Activated CD4-positive, alpha-beta memory T cell treated with anti-CD3 and anti-CD28 coated beads for 36 hours (primary cell): ENCODE results near the gene UBALD2. TPM values are rescaled to one million over a fixed set of nuclear protein-coding genes. Genes with fewer than 3 reads are reported as not detected.
"Not testable (repeated sequence)": the region's sequence is repeated elsewhere in the genome, so short reads cannot be mapped to it uniquely, and the experiment has no call there.

Experiments
- CTCF ChIA-PET: fragments of 350-600 bp; sonication (Branson Sonifier 250); formaldehyde crosslinking; loops from one replicate; lab custom pipeline; 2021; ENCODE audit warnings: antibody characterized with exemption, inconsistent platforms; lab: Charles Lee
- POLR2A ChIA-PET: fragments of 350-600 bp; sonication (Branson Sonifier 250); formaldehyde crosslinking; loops from one replicate; lab custom pipeline; 2021; ENCODE audit warnings: antibody characterized with exemption; lab: Charles Lee
- DNase-seq: peaks from one replicate; pipeline ENCODE4 v3.0.0-alpha.2; 2020
- H3K27ac Mint-ChIP-seq: one replicate; pipeline ENCODE4 v1.8.0; 2021; ENCODE audit warnings: mixed read lengths
- H3K27me3 Mint-ChIP-seq: one replicate; pipeline ENCODE4 v1.8.0; 2021; ENCODE audit warnings: mixed read lengths
- H3K36me3 Mint-ChIP-seq: one replicate; pipeline ENCODE4 v1.8.0; 2021; ENCODE audit warnings: mixed read lengths
- H3K4me1 Mint-ChIP-seq: one replicate; pipeline ENCODE4 v1.8.0; 2021; ENCODE audit warnings: low read depth, mixed read lengths
- H3K4me3 Mint-ChIP-seq: one replicate; pipeline ENCODE4 v1.8.0; 2021; ENCODE audit warnings: mild to moderate bottlenecking, mixed read lengths
- H3K9me3 Mint-ChIP-seq: one replicate; pipeline ENCODE4 v1.8.0; 2021; ENCODE audit warnings: mixed read lengths
- intact Hi-C: fragments of 100-400 bp; cut with micrococcal nuclease; formaldehyde crosslinking; loops from one replicate; pipeline ENCODE4 v1.15.1; 2023
- total RNA-seq, 2 experiments: library from RNA; stranded (reverse); gene quantifications; one replicate each; pipeline ENCODE4 v1.2.3, GENCODE V29; 2021

The UBALD2 gene
- total RNA-seq, 2 experiments from 2014 or later = 317 TPM

DNA sequence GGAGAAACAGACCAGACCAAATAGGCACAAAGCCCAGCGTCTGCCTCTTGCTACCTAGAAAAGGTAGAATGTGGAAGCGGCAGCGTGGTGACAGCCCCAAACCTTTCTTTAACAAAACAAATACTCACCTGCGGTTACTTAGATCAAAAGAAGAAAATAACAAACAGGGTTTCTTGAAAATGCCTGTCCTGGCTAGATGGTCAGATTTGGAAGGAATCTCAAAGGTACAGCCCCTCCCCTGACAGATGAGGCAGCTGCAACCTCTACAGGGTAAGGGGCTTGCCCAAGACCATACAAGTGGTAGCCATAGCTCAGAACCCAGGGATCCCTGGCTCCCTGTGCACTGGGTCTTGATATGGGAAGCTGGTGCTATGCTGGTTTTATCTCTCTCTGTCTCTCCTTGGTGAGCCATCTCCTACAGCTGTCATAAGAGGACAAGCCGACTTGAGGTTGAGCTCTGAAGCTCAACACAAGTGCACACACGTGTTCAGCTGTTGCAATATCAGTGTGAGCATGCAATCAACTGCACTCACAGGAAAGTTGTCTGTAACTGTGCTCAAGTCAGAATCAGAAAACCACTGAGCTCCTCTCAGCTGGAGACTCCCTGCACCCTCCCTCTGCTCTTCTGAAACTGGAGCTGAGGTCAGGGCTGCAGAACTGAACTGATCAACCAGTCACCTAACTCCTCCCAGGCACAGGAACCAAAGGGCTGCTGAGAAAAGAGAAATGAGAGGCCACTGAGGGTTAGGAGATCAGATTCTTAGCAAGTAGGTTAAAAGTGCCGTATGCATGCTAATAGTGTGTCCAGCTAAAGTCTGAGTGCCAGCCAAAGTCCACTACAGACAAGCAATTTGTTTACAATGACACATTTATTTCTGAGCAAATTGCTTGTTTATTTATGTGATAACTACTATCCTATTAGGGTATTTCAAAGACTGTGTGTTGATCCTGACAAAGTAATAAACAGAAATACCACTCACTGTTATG, 18.8 kb upstream of the UBALD2 start:
- Mint-ChIP-seq H3K36me3 (no peaks in the 10 kb centered on the region), H3K9me3 (no peaks in the 10 kb centered on the region), H3K27me3 (no peaks in the 10 kb centered on the region), H3K27ac (peak overlapping the region; percentile 90), H3K4me1 (peaks cover 49% of the 10 kb centered on the region), H3K4me3 (peak overlapping the region; percentile 52)
- intact Hi-C loops = loop anchor here (1.0 kb wide), 5 partner anchors 18 to 67 kb away; no protein-coding TSS in a partner anchor
- ChIA-PET POLR2A (interaction anchor here (0.6 to 3.5 kb wide), 13 partner anchors 8 to 66 kb away, joined by 3 to 51 read pairs (median 6); partner anchors contain the start of gene UBALD2), CTCF (interaction anchor here (0.6 to 3.0 kb wide), 16 partner anchors 8 to 386 kb away, joined by 3 to 22 read pairs (median 5); partner anchors contain the start of gene UBALD2)
- peak; percentile 88 for DNase-seq

DNA sequence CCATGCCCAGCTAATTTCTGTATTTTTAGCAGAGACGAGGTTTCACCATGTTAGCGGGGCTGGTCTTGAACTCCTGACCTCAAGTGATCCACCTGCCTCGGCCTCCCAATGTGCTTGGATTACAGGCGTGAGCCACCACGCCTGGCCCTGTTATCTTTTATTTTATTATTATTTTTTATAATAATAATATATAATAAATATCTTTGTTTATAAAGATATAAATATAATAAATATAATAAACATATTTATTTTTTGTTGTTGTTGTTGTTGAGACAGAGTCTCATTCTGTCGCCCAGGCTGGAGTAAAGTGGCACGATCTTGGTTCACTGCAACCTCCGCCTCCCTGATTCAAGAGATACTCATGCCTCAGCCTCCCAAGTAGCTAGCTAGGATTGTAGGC, 17.8 kb upstream of the UBALD2 start:
- POLR2A ChIA-PET = interaction anchor here (1.9 to 3.5 kb wide), 4 partner anchors 17 to 67 kb away, joined by 13 to 51 read pairs (median 38); partner anchors contain the start of gene UBALD2
- intact Hi-C loops = no loop called here
- no peaks in the 10 kb centered on the region for H3K36me3 Mint-ChIP-seq
- H3K27me3 Mint-ChIP-seq = no peaks in the 10 kb centered on the region
- peak overlapping the region; percentile 90 for H3K27ac Mint-ChIP-seq
- H3K4me1 Mint-ChIP-seq = peaks cover 54% of the 10 kb centered on the region
- no peaks in the 10 kb centered on the region for H3K9me3 Mint-ChIP-seq
- no peak overlapping the region for H3K4me3 Mint-ChIP-seq
- CTCF ChIA-PET = interaction anchor here (1.6 to 3.0 kb wide), 5 partner anchors 17 to 66 kb away, joined by 7 to 22 read pairs (median 13); partner anchors contain the start of gene UBALD2
- DNase-seq = no peak

DNA sequence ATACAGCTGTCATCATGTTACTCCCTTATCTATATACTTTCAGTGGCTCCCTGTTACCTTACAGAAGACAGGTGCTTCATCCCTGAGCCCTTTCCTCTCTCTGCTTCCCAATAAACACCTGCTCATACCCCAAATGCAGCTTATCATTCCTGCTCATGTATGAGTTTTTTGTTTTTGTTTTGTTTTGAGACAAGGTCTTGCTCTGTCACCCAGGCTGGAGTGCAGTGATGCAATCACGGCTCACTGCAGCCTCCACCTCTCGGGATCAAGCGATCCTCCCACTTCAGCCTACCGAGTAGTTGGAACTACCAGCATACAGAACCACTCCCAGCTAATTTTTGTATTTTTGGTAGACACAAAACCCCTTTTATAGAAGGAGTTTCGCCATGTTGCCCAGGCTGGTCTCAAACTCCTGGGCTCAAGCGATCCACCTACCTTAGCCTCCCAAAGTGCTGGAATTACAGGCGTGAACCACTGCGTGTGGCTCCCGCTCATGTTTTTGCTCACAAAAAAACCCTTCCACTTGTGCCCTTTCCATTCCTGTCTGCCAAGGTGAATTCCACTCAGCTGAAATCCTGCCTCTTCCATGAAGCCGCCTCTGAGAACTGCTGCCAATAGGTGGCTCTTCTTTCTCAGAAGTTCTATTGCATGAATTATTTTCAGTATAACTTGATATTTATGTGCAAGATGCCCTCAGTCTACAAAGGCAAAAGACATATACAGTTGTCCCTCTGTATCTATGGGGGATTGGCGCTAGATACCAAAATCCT, 16.9 kb upstream of the UBALD2 start:
- Mint-ChIP-seq H3K36me3 (no peaks in the 10 kb centered on the region), H3K4me3 (no peak overlapping the region), H3K27me3 (no peaks in the 10 kb centered on the region), H3K9me3 (no peaks in the 10 kb centered on the region), H3K27ac (peak overlapping the region; percentile 21), H3K4me1 (peaks cover 60% of the 10 kb centered on the region)
- intact Hi-C loops = no loop called here
- ChIA-PET POLR2A (interaction anchor here (3.1 to 3.5 kb wide), 2 partner anchors 16 to 24 kb away, joined by 28 to 51 read pairs; partner anchors contain the start of gene UBALD2), CTCF (interaction anchor here (2.1 to 3.0 kb wide), 3 partner anchors 31 to 66 kb away, joined by 11 to 22 read pairs (median 13); no protein-coding TSS in a partner anchor)
- peak; percentile 9 for DNase-seq

DNA sequence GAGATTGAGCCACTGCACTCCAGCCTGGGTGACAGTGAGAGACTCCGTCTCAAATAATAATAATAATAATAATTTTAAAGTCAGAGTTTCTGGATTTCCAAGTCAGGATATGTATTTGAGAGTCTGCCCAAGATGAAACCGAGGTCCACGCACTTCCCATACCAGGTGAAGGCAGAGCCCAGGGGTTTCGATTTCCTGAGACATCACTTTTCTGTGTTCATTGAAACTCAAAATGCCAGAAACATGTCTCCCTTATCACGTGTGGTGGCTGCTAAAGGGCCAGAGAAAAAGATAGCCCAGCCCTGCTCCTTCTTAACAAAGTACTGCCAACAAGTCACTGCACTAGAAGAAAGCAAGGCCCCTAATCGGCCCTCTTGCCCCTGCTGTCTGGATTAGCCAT, 15.0 kb upstream of the UBALD2 start:
- no peak overlapping the region for H3K27ac Mint-ChIP-seq
- CTCF ChIA-PET = no interaction called here
- H3K4me1 Mint-ChIP-seq = peaks cover 54% of the 10 kb centered on the region
- peak; percentile 5 for DNase-seq
- no peaks in the 10 kb centered on the region for H3K9me3 Mint-ChIP-seq
- intact Hi-C loops = no loop called here
- POLR2A ChIA-PET = no interaction called here
- no peaks in the 10 kb centered on the region for H3K27me3 Mint-ChIP-seq
- H3K36me3 Mint-ChIP-seq = no peaks in the 10 kb centered on the region
- no peak overlapping the region for H3K4me3 Mint-ChIP-seq

DNA sequence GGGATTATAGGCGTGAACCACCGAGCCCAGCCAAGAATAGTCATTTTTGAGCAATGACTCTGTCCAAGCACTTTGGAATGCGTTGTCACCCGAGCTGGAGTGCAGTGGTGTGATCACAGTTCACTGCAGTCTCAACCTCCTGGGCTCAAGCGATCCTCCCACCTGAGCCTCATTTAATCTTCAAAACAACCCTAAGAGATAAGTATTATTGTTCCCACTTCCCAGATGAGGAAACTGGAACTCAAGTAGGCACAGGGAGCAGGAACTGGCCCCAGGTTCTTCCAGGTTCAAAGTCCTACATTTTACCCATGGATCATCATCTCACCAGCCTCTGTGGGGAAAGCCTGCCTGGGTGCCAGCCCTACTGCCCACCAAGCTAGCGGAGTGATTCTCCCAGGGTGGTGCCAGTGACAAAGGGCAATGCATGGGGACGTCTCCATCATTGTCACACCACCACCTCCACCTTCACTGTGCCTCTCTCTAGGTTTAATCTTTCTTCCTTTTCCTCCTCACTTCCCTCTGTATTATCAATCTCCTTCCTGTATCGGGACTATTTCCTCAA, 13.6 kb upstream of the UBALD2 start:
- Mint-ChIP-seq H3K9me3 (no peaks in the 10 kb centered on the region), H3K36me3 (no peaks in the 10 kb centered on the region), H3K4me1 (peaks cover 55% of the 10 kb centered on the region), H3K27me3 (no peaks in the 10 kb centered on the region), H3K4me3 (peak overlapping the region; percentile 43), H3K27ac (peak overlapping the region; percentile 83)
- intact Hi-C loops = no loop called here
- peak; percentile 10 for DNase-seq
- ChIA-PET CTCF (interaction anchor here (0.6 to 1.4 kb wide), 4 partner anchors 28 to 186 kb away, joined by 4 to 5 read pairs (median 4); no protein-coding TSS in a partner anchor), POLR2A (interaction anchor here (1.0 to 4.9 kb wide), 3 partner anchors 13 to 60 kb away, joined by 5 to 24 read pairs (median 7); partner anchors contain the start of gene UBALD2)

DNA sequence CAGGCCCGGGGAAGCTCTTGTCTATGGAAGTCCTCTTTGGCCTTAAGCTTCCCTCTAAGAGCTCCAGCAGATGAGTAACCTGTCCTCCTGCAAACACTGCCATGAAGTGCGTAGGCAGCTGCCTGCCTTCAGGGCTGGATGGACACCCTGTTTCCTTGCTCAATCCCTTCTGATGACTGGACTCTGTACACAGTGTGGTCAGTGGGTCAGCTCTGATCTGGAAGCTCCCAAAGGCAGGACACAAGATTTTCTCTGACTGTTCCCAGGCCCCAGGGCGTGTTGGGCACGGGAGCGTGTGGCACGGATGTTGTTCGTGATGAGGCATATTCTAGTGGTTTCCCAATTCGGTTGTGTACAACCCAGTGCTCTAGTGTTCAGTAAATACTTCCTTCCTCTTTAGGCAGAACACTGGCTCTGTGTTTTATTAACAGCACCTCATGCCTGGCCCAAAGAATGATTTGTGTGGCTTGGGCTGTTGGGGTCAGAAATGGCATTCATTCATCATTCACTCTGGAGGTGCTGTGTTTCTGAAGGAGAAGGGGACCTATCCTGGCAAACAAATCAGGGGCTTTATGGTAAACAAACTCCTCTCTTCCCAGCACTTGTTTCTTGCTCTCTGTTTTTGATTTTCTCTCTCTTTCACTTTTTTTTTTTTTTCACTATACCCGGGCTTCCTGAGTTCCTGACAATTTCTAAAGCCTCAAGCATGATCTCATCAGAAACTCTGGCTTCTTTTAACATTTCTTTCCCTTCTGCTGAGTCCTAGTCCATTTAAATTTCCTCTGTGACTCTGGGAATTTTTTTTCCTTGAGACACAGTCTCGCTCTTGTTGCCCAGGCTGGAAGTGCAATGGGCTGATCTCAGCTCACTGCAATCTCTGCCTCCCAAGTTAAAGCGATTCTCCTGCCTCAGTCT, 12.9 kb upstream of the UBALD2 start:
- Mint-ChIP-seq H3K9me3 (peaks cover 3% of the 10 kb centered on the region), H3K4me3 (peak overlapping the region; percentile 43), H3K27me3 (no peaks in the 10 kb centered on the region), H3K36me3 (no peaks in the 10 kb centered on the region), H3K27ac (peak overlapping the region; percentile 83), H3K4me1 (peaks cover 53% of the 10 kb centered on the region)
- ChIA-PET CTCF (interaction anchor here (0.6 to 4.9 kb wide), 5 partner anchors 27 to 186 kb away, joined by 4 to 20 read pairs (median 4); no protein-coding TSS in a partner anchor), POLR2A (interaction anchor here (0.8 to 4.9 kb wide), 6 partner anchors 9 to 61 kb away, joined by 3 to 24 read pairs (median 4); partner anchors contain the start of gene UBALD2)
- peak; percentile 61 for DNase-seq
- intact Hi-C loops = no loop called here

DNA sequence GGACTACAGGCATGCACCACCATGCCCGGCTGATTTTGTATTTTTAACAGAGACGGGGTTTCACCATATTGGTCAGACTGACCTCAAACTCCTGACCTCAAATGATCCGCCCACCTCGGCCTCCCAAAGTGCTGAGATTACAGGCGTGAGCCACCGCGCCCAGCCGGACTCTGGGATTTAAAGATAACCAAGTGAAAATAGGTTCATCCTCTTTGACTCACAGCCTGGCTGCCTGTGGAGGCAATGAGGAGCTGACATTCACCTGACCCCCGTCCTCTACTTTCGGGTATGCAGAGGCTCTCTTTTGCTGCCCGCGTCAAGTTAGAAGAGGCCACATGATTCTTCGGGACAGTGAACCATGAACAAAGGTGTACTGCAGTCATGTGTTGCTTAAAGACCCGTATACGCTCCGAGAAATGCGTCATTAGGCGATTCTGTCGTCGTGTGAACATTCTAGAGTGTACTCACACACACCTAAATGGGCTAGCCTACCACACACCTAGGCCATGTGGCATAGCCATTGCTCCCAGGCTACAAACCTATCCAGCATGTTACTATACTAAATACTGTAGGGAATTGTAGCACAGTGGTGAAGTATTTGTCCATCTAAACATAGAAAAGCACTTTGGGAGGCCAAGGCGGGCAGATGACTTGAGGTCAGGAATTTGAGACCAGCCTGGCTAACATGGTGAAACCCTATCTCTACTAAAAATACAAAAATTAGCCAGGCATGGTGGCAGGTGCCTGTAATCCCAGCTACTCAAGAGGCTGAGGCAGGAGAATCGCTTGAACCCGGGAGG, 12.0 kb upstream of the UBALD2 start:
- H3K9me3 Mint-ChIP-seq, H3K27me3 Mint-ChIP-seq, H3K36me3 Mint-ChIP-seq, intact Hi-C loops: not testable (repeated sequence)
- ChIA-PET POLR2A (interaction anchor here (0.8 to 4.9 kb wide), 5 partner anchors 8 to 19 kb away, joined by 3 to 24 read pairs (median 4); partner anchors contain the start of gene UBALD2), CTCF (interaction anchor here (4.9 kb wide), 1 partner anchor 27 kb away, joined by 20 read pairs; no protein-coding TSS in a partner anchor)
- Mint-ChIP-seq H3K4me1 (peaks cover 47% of the 10 kb centered on the region), H3K4me3 (peak overlapping the region; percentile 43), H3K27ac (peak overlapping the region; percentile 83)
- peak; percentile 16 for DNase-seq

DNA sequence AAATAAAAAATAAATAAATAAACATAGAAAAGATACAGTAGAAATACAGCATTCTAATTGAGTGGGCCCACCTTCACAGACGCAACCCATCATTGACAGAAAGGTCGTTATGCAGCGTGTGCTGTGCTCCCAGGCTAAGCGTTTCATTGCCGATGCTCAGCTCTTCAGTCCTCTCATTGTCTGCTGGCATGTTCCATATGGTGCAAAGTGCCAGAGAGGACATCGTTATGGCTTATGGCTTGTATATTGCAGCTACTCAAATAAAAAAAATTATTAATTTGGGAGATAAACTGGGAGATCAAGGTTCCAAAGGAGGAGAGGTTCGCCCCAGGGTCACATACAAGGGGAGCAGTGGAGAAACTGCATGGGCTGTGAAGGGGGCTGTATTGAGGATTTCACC, 11.3 kb upstream of the UBALD2 start:
- H3K4me3 Mint-ChIP-seq = no peak overlapping the region
- CTCF ChIA-PET = interaction anchor here (4.9 kb wide), 1 partner anchor 26 kb away, joined by 20 read pairs; no protein-coding TSS in a partner anchor
- intact Hi-C loops = no loop called here

DNA sequence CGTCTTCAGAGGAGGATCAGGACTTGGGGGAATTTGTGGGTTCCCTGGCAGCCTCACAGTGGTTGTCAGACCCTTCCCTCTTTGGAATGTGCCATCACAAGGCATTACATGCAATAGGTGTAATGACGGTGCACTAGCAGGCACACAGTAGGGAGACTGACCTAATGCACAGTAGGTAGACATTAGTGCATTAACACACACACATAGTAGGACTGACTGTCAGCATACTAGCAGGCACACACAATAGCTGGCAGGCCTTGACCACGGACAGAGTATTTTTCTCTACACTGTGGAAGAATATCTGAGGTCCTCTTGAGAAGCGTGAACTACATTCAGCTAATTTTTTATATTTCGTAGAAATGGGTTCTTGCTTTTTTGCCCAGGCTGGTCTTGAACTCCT, 10.9 kb upstream of the UBALD2 start:
- no peak for DNase-seq
- Mint-ChIP-seq H3K27ac (peak overlapping the region; percentile 4), H3K4me3 (no peak overlapping the region), H3K27me3 (no peaks in the 10 kb centered on the region), H3K9me3 (peaks cover 3% of the 10 kb centered on the region), H3K4me1 (peaks cover 42% of the 10 kb centered on the region), H3K36me3 (no peaks in the 10 kb centered on the region)
- intact Hi-C loops = no loop called here
- ChIA-PET POLR2A (interaction anchor here (1.0 to 4.9 kb wide), 4 partner anchors 8 to 14 kb away, joined by 4 to 24 read pairs (median 4); partner anchors contain the start of gene UBALD2), CTCF (interaction anchor here (4.9 kb wide), 1 partner anchor 25 kb away, joined by 20 read pairs; no protein-coding TSS in a partner anchor)

More for the DNA sequence above, 11.3 kb upstream of the UBALD2 start:
- Mint-ChIP-seq H3K36me3 (no peaks in the 10 kb centered on the region), H3K9me3 (peaks cover 3% of the 10 kb centered on the region), H3K4me1 (peaks cover 42% of the 10 kb centered on the region), H3K27ac (no peak overlapping the region), H3K27me3 (no peaks in the 10 kb centered on the region)
- POLR2A ChIA-PET = interaction anchor here (1.0 to 4.9 kb wide), 4 partner anchors 8 to 15 kb away, joined by 4 to 24 read pairs (median 4); partner anchors contain the start of gene UBALD2
- DNase-seq = no peak
